ENCODE results near the gene NRG3.

Gene NRG3

GRCh38 chr10:81843042-81843441 is 32.0 kb upstream of the NRG3 start:
- Histone ChIP-seq H3K9me3 (ENCODE audit: insufficient read depth, low read depth, low read length) (no peaks in the 10 kb centered on the region), H3K79me2 (ENCODE audit: control insufficient read depth, insufficient read depth, low read length, poor library complexity) (no peaks in the 10 kb centered on the region), H4K91ac (ENCODE audit: low read depth, low read length) (no peak overlapping the region), H3K79me1 (ENCODE audit: low read length) (no peaks in the 10 kb centered on the region), H3K9ac (ENCODE audit: low read length) (no peak overlapping the region), H3K4me2 (ENCODE audit: low read length) (no peak overlapping the region), H2BK12ac (ENCODE audit: low read length) (no peak overlapping the region), H3K4me3 (ENCODE audit: low read depth, low read length) (no peak overlapping the region), H2AK5ac (ENCODE audit: low read length) (no peak overlapping the region), H2AFZ (ENCODE audit: insufficient read depth, low read length, poor library complexity) (no peak overlapping the region), H3K27ac (ENCODE audit: low read depth, low read length) (no peak overlapping the region), H2BK5ac (ENCODE audit: low read depth, low read length, poor library complexity) (no peak overlapping the region), H3K18ac (ENCODE audit: low read length) (no peak overlapping the region), H4K12ac (ENCODE audit: low read depth, low read length) (no peak overlapping the region), H3K4me1 (ENCODE audit: control insufficient read depth in 1 of 2, insufficient read depth in 2 of 2, low read length in 2 of 2) (no peaks in the 10 kb centered on the region), H3K27me3 (ENCODE audit: insufficient read depth, low read length) (no peaks in the 10 kb centered on the region), H2BK120ac (ENCODE audit: insufficient read depth, low read length, poor library complexity) (no peak overlapping the region), H4K8ac (ENCODE audit: low read depth, low read length) (no peak overlapping the region), H3K4ac (ENCODE audit: low read depth, low read length) (no peak overlapping the region), H3K36me3 (ENCODE audit: control insufficient read depth in 1 of 2, insufficient read depth in 2 of 2, low read length in 2 of 2) (no peaks in the 10 kb centered on the region), H3K23ac (ENCODE audit: low read length) (no peak overlapping the region), H3K14ac (ENCODE audit: low read length) (no peak overlapping the region)
- WGBS (ENCODE audit: extremely low coverage, insufficient coverage, insufficient read length), result no CpG with 5 or more reads among the region's 2 CpGs
- DNase-seq, result no peak

GRCh38 chr10:81847675-81848074 is 27.3 kb upstream of the NRG3 start:
- WGBS (ENCODE audit: extremely low coverage, insufficient coverage, insufficient read length), result no CpG with 5 or more reads among the region's 2 CpGs
- no peak overlapping the region for H2AFZ ChIP-seq (ENCODE audit: insufficient read depth, low read length, poor library complexity)

DNA sequence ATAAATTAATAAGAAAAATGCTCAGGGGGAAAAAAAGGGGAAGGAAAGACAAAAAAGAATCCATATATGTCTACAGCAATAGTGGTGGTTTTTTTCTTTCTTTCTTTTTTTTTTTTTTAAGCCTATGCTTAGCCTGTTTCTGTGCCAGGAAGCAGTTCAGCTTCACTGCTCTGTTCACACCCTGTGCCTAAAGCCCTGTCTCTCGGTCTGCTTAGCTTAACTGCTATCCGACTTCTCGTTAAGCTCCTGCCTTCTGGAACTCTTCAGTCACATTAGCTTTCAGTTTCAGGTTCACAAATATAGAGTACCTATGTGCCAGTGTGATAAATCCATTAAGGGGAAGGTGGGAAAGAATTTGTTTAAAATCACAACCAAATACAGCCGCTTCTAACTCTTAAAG is 26.5 kb upstream of the NRG3 start:
- Histone ChIP-seq H2AK5ac (ENCODE audit: low read length) (no peak overlapping the region), H3K9me3 (ENCODE audit: insufficient read depth, low read depth, low read length) (no peaks in the 10 kb centered on the region), H3K79me1 (ENCODE audit: low read length) (no peaks in the 10 kb centered on the region), H4K12ac (ENCODE audit: low read depth, low read length) (no peak overlapping the region), H3K4me1 (ENCODE audit: control insufficient read depth in 1 of 2, insufficient read depth in 2 of 2, low read length in 2 of 2) (no peaks in the 10 kb centered on the region), H3K36me3 (ENCODE audit: control insufficient read depth in 1 of 2, insufficient read depth in 2 of 2, low read length in 2 of 2) (no peaks in the 10 kb centered on the region), H3K4me3 (ENCODE audit: low read depth, low read length) (no peak overlapping the region), H3K18ac (ENCODE audit: low read length) (no peak overlapping the region), H3K27me3 (ENCODE audit: insufficient read depth, low read length) (no peaks in the 10 kb centered on the region), H2AFZ (ENCODE audit: insufficient read depth, low read length, poor library complexity) (no peak overlapping the region), H3K14ac (ENCODE audit: low read length) (no peak overlapping the region), H3K4ac (ENCODE audit: low read depth, low read length) (no peak overlapping the region), H3K79me2 (ENCODE audit: control insufficient read depth, insufficient read depth, low read length, poor library complexity) (no peaks in the 10 kb centered on the region), H2BK120ac (ENCODE audit: insufficient read depth, low read length, poor library complexity) (no peak overlapping the region), H4K8ac (ENCODE audit: low read depth, low read length) (no peak overlapping the region), H3K4me2 (ENCODE audit: low read length) (no peak overlapping the region), H2BK5ac (ENCODE audit: low read depth, low read length, poor library complexity) (no peak overlapping the region), H3K27ac (ENCODE audit: low read depth, low read length) (no peak overlapping the region), H3K23ac (ENCODE audit: low read length) (no peak overlapping the region), H3K9ac (ENCODE audit: low read length) (no peak overlapping the region), H2BK12ac (ENCODE audit: low read length) (no peak overlapping the region), H4K91ac (ENCODE audit: low read depth, low read length) (no peak overlapping the region)
- no peak for DNase-seq
- WGBS (ENCODE audit: extremely low coverage, insufficient coverage, insufficient read length), result no CpG with 5 or more reads among the region's 4 CpGs

More at GRCh38 chr10:81847675-81848074, 27.3 kb upstream of the NRG3 start:
- Histone ChIP-seq H3K4me3 (ENCODE audit: low read depth, low read length) (no peak overlapping the region), H3K14ac (ENCODE audit: low read length) (no peak overlapping the region), H3K4ac (ENCODE audit: low read depth, low read length) (no peak overlapping the region), H4K8ac (ENCODE audit: low read depth, low read length) (no peak overlapping the region), H3K4me2 (ENCODE audit: low read length) (no peak overlapping the region), H3K18ac (ENCODE audit: low read length) (no peak overlapping the region), H3K9me3 (ENCODE audit: insufficient read depth, low read depth, low read length) (no peaks in the 10 kb centered on the region), H3K79me2 (ENCODE audit: control insufficient read depth, insufficient read depth, low read length, poor library complexity) (no peaks in the 10 kb centered on the region), H3K27ac (ENCODE audit: low read depth, low read length) (no peak overlapping the region), H4K12ac (ENCODE audit: low read depth, low read length) (no peak overlapping the region), H3K79me1 (ENCODE audit: low read length) (no peaks in the 10 kb centered on the region), H3K27me3 (ENCODE audit: insufficient read depth, low read length) (no peaks in the 10 kb centered on the region), H2AK5ac (ENCODE audit: low read length) (no peak overlapping the region), H3K36me3 (ENCODE audit: control insufficient read depth in 1 of 2, insufficient read depth in 2 of 2, low read length in 2 of 2) (no peaks in the 10 kb centered on the region), H2BK120ac (ENCODE audit: insufficient read depth, low read length, poor library complexity) (no peak overlapping the region), H3K9ac (ENCODE audit: low read length) (no peak overlapping the region), H3K4me1 (ENCODE audit: control insufficient read depth in 1 of 2, insufficient read depth in 2 of 2, low read length in 2 of 2) (no peaks in the 10 kb centered on the region), H2BK5ac (ENCODE audit: low read depth, low read length, poor library complexity) (no peak overlapping the region), H3K23ac (ENCODE audit: low read length) (no peak overlapping the region), H2BK12ac (ENCODE audit: low read length) (no peak overlapping the region), H4K91ac (ENCODE audit: low read depth, low read length) (no peak overlapping the region)
- DNase-seq, result no peak

- no peak overlapping the region for H3K4me3 ChIP-seq (ENCODE audit: low read depth, low read length)
- DNase-seq, result no peak
- H3K36me3 ChIP-seq (ENCODE audit: control insufficient read depth in 1 of 2, insufficient read depth in 2 of 2, low read length in 2 of 2), result no peaks in the 10 kb centered on the region
- no peak overlapping the region for H3K23ac ChIP-seq (ENCODE audit: low read length)
- H3K14ac ChIP-seq (ENCODE audit: low read length), result no peak overlapping the region
- H2BK5ac ChIP-seq (ENCODE audit: low read depth, low read length, poor library complexity), result no peak overlapping the region
- no peak overlapping the region for H2AFZ ChIP-seq (ENCODE audit: insufficient read depth, low read length, poor library complexity)
- H3K4ac ChIP-seq (ENCODE audit: low read depth, low read length), result no peak overlapping the region
- H3K27me3 ChIP-seq (ENCODE audit: insufficient read depth, low read length), result no peaks in the 10 kb centered on the region
- no peak overlapping the region for H3K18ac ChIP-seq (ENCODE audit: low read length)
- no peaks in the 10 kb centered on the region for H3K79me1 ChIP-seq (ENCODE audit: low read length)
- H4K8ac ChIP-seq (ENCODE audit: low read depth, low read length), result no peak overlapping the region
- H2BK120ac ChIP-seq (ENCODE audit: insufficient read depth, low read length, poor library complexity), result no peak overlapping the region
- H3K4me1 ChIP-seq (ENCODE audit: control insufficient read depth in 1 of 2, insufficient read depth in 2 of 2, low read length in 2 of 2), result no peaks in the 10 kb centered on the region
- no peak overlapping the region for H2BK12ac ChIP-seq (ENCODE audit: low read length)
- no peak overlapping the region for H3K27ac ChIP-seq (ENCODE audit: low read depth, low read length)
- no peaks in the 10 kb centered on the region for H3K9me3 ChIP-seq (ENCODE audit: insufficient read depth, low read depth, low read length)
- no peak overlapping the region for H2AK5ac ChIP-seq (ENCODE audit: low read length)
- no CpG with 5 or more reads among the region's 5 CpGs for WGBS (ENCODE audit: extremely low coverage, insufficient coverage, insufficient read length)
- no peak overlapping the region for H3K4me2 ChIP-seq (ENCODE audit: low read length)
- H3K9ac ChIP-seq (ENCODE audit: low read length), result no peak overlapping the region
- H4K91ac ChIP-seq (ENCODE audit: low read depth, low read length), result no peak overlapping the region
- H4K12ac ChIP-seq (ENCODE audit: low read depth, low read length), result no peak overlapping the region
- H3K79me2 ChIP-seq (ENCODE audit: control insufficient read depth, insufficient read depth, low read length, poor library complexity), result no peaks in the 10 kb centered on the region
These were observed 26.1 kb upstream of the NRG3 start for GRCh38 chr10:81848931-81849330.
